Activated CD4-positive, alpha-beta T cell treated with anti-CD3 and anti-CD28 coated beads, Interleukin-2, amount 10 ng/mL, durations not matched to agents 24 days and 14 days (primary cell): Measurements from ENCODE around the gene MYOM3. TPM values are rescaled to one million over a fixed set of nuclear protein-coding genes. Genes with fewer than 3 reads are reported as not detected.

ENCODE experiments used
- DNase-seq: peaks from one replicate; pipeline ENCODE4 v3.0.0; 2022
- H3K27ac Mint-ChIP-seq: one replicate; pipeline ENCODE4 v1.8.0; 2022; ENCODE audit warnings: mild to moderate bottlenecking, mixed read lengths
- H3K27me3 Mint-ChIP-seq: one replicate; pipeline ENCODE4 v1.8.0; 2022; ENCODE audit warnings: mixed read lengths
- H3K36me3 Mint-ChIP-seq: one replicate; pipeline ENCODE4 v1.8.0; 2022; ENCODE audit warnings: low read depth, mild to moderate bottlenecking, mixed read lengths
- H3K4me1 Mint-ChIP-seq: one replicate; pipeline ENCODE4 v1.8.0; 2021; ENCODE audit warnings: mixed read lengths
- H3K4me3 Mint-ChIP-seq: one replicate; pipeline ENCODE4 v1.8.0; 2022; ENCODE audit warnings: mild to moderate bottlenecking, moderate library complexity, mixed read lengths
- H3K9me3 Mint-ChIP-seq: one replicate; pipeline ENCODE4 v1.8.0; 2021; ENCODE audit warnings: mixed read lengths
- intact Hi-C: fragments of 100-400 bp; cut with micrococcal nuclease; formaldehyde crosslinking; loops from one replicate; pipeline ENCODE4 v1.15.1; 2023
- total RNA-seq: library from RNA; stranded (reverse); gene quantifications from 2 replicates; pipeline ENCODE4 v1.2.3, GENCODE V29; 2022

The MYOM3 gene
- total RNA-seq, 1 donor from 2014 or later = not detected

DNA sequence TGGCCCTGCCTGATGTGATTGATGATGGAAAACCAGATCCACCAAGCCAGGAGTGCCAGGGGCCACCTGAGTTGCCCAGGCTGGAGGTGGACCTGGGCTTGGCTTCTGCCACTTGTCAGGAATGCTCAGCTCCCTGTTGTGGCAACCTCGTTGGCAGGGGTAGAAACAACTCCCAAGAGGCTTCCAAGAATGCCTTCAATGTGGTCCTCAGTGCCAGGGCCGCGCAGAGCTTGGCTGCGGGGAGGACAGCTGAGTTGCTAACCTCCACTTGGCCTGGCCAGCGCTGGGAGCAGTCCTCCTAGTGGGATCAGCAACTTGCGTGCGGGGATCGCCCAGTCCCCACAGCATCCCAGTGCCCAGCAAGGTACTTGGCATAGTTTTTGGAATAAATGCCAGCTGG lies 9.0 kb downstream of the MYOM3 start:
- H3K36me3 Mint-ChIP-seq = no peaks in the 10 kb centered on the region
- intact Hi-C loops = no loop called here
- no peaks in the 10 kb centered on the region for H3K9me3 Mint-ChIP-seq

GRCh38 chr1:24101796-24102586 lies 9.9 kb downstream of the MYOM3 start:
- H3K36me3 Mint-ChIP-seq = no peaks in the 10 kb centered on the region
- no peaks in the 10 kb centered on the region for H3K9me3 Mint-ChIP-seq
- H3K27ac Mint-ChIP-seq = no peak overlapping the region
- DNase-seq = no peak
- no peaks in the 10 kb centered on the region for H3K4me1 Mint-ChIP-seq
- intact Hi-C loops = no loop called here
- H3K4me3 Mint-ChIP-seq = no peak overlapping the region
- peaks cover 3% of the 10 kb centered on the region for H3K27me3 Mint-ChIP-seq

More for the DNA sequence above, 9.0 kb downstream of the MYOM3 start:
- H3K27me3 Mint-ChIP-seq = peaks cover 3% of the 10 kb centered on the region
- no peak overlapping the region for H3K4me3 Mint-ChIP-seq
- H3K4me1 Mint-ChIP-seq = no peaks in the 10 kb centered on the region
- H3K27ac Mint-ChIP-seq = no peak overlapping the region
- no peak for DNase-seq

GRCh38 chr1:24100945-24101737 lies 10.8 kb downstream of the MYOM3 start:
- no peak for DNase-seq
- Mint-ChIP-seq H3K27me3 (peaks cover 3% of the 10 kb centered on the region), H3K9me3 (no peaks in the 10 kb centered on the region), H3K27ac (no peak overlapping the region), H3K4me1 (no peaks in the 10 kb centered on the region), H3K36me3 (no peaks in the 10 kb centered on the region), H3K4me3 (no peak overlapping the region)
- intact Hi-C loops = no loop called here

DNA sequence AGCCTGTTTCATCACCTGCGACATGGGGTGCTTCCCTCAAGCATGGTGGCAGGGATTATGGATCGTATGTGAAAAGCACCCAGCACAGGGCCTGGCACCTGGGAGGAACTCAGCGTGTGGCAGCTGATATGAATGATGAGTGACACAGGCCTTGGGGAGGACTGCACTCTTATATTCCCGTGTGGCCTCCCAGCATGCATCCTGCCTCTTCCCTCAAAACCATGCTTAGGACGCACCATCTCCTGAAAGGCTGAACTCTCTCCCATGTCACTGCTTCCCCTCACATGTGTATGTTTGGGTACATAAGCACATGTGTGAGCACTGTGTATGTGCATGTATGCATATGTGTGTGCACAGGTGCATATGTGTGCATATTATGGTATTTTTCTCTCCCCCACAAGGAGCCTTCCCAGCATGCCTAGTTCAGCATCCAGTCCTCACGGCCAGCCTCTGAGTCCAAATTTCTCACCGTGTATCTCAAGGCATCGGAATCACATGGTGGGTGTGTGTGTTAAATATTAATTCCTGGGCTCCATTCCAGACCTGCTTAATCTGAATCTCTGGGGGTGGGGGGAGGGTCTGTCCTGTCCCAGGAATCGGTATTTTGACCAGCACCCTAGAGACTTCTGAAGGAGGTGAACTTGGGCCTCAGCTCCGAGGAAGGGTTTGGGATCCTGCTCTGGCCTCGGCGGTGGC lies 12.8 kb downstream of the MYOM3 start:
- Mint-ChIP-seq H3K27ac (no peak overlapping the region), H3K9me3 (no peaks in the 10 kb centered on the region), H3K4me3 (no peak overlapping the region), H3K4me1 (no peaks in the 10 kb centered on the region), H3K27me3 (peaks cover 3% of the 10 kb centered on the region), H3K36me3 (no peaks in the 10 kb centered on the region)
- no peak for DNase-seq
- intact Hi-C loops = no loop called here

GRCh38 chr1:24098102-24098501 lies 13.8 kb downstream of the MYOM3 start:
- intact Hi-C loops = no loop called here
- no peak for DNase-seq
- Mint-ChIP-seq H3K36me3 (no peaks in the 10 kb centered on the region), H3K4me1 (no peaks in the 10 kb centered on the region), H3K27ac (no peak overlapping the region), H3K4me3 (no peak overlapping the region), H3K27me3 (no peaks in the 10 kb centered on the region), H3K9me3 (no peaks in the 10 kb centered on the region)

DNA sequence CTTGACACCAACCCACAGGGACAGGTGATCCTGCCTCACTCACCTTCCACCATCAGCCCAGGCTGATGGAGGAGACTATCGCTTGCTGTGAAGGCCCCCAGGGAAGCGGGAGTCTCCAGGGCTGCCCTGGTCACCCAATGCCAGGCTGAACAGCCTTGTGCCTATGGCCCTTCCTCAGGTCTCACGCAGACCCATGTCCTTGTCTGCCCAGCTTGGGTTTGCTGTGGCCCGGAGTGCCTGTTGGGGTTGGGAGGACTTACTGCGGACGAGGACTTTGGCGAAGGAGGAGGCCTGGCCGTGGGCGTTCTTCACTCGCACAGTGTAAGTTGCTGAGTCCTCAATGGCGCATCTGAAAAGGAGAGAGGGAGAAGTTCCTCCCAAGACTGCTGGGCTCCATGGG lies 14.3 kb downstream of the MYOM3 start:
- no peaks in the 10 kb centered on the region for H3K4me1 Mint-ChIP-seq
- H3K4me3 Mint-ChIP-seq = no peak overlapping the region
- DNase-seq = no peak
- no peaks in the 10 kb centered on the region for H3K27me3 Mint-ChIP-seq
- intact Hi-C loops = no loop called here
- H3K27ac Mint-ChIP-seq = no peak overlapping the region
- H3K9me3 Mint-ChIP-seq = no peaks in the 10 kb centered on the region
- H3K36me3 Mint-ChIP-seq = no peaks in the 10 kb centered on the region

GRCh38 chr1:24096739-24097103 lies 15.2 kb downstream of the MYOM3 start:
- intact Hi-C loops = no loop called here
- Mint-ChIP-seq H3K36me3 (no peaks in the 10 kb centered on the region), H3K27me3 (no peaks in the 10 kb centered on the region), H3K27ac (no peak overlapping the region), H3K4me3 (no peak overlapping the region), H3K4me1 (no peaks in the 10 kb centered on the region), H3K9me3 (no peaks in the 10 kb centered on the region)
- no peak for DNase-seq

DNA sequence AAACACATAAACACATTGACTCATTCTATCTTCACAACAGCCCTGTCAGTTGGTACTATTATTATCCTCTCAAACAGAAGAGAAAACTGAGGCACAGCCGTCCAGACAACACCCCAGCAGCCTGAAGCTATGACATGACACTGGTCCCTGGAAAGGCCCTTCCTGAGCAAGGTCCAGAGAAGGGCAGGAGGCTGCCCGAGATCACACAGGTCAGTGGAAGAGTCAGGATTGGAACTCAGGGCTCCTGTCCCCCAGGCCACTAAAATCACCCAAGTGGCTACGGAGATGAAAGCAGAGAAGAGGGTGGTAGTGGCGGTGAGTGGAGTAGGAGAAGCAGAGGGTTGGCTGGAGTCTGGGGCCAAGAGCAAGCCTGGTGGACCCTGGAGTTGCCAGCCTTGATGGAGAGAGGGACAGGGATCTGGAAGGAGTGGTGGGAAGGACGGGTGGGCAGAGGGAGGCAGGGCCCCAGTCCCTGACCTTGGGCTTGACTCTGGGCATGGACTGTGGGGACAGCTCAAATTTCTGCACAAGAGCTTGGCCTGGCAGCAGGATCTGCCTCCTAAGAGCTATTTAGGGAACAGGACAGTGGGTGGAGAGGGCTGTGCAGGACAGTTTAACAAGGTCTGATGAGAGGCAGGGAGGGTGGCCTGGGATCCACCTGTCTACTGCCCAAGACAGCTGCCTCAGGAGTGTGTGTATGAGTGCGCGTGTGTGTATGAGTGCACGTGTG lies 15.8 kb downstream of the MYOM3 start:
- Mint-ChIP-seq H3K4me3 (no peak overlapping the region), H3K36me3 (no peaks in the 10 kb centered on the region), H3K27me3 (no peaks in the 10 kb centered on the region), H3K4me1 (no peaks in the 10 kb centered on the region), H3K27ac (no peak overlapping the region), H3K9me3 (no peaks in the 10 kb centered on the region)
- no peak for DNase-seq
- intact Hi-C loops = no loop called here

GRCh38 chr1:24095140-24095859 lies 16.6 kb downstream of the MYOM3 start:
- H3K4me3 Mint-ChIP-seq = no peak overlapping the region
- no peak overlapping the region for H3K27ac Mint-ChIP-seq
- H3K27me3 Mint-ChIP-seq = no peaks in the 10 kb centered on the region
- H3K36me3 Mint-ChIP-seq = no peaks in the 10 kb centered on the region
- no peaks in the 10 kb centered on the region for H3K4me1 Mint-ChIP-seq
- DNase-seq = no peak
- H3K9me3 Mint-ChIP-seq = no peaks in the 10 kb centered on the region
- intact Hi-C loops = no loop called here

GRCh38 chr1:24094554-24094953 lies 17.4 kb downstream of the MYOM3 start:
- no peaks in the 10 kb centered on the region for H3K27me3 Mint-ChIP-seq
- no peak for DNase-seq
- no peaks in the 10 kb centered on the region for H3K36me3 Mint-ChIP-seq
- intact Hi-C loops = no loop called here
- no peak overlapping the region for H3K27ac Mint-ChIP-seq
- no peak overlapping the region for H3K4me3 Mint-ChIP-seq
- H3K9me3 Mint-ChIP-seq = no peaks in the 10 kb centered on the region
- no peaks in the 10 kb centered on the region for H3K4me1 Mint-ChIP-seq

- Mint-ChIP-seq H3K36me3 (no peaks in the 10 kb centered on the region), H3K4me1 (no peaks in the 10 kb centered on the region), H3K27me3 (no peaks in the 10 kb centered on the region), H3K4me3 (no peak overlapping the region), H3K9me3 (no peaks in the 10 kb centered on the region), H3K27ac (no peak overlapping the region)
- no peak for DNase-seq
- intact Hi-C loops = no loop called here
These were observed 18.2 kb downstream of the MYOM3 start for GRCh38 chr1:24093732-24094131.

DNA sequence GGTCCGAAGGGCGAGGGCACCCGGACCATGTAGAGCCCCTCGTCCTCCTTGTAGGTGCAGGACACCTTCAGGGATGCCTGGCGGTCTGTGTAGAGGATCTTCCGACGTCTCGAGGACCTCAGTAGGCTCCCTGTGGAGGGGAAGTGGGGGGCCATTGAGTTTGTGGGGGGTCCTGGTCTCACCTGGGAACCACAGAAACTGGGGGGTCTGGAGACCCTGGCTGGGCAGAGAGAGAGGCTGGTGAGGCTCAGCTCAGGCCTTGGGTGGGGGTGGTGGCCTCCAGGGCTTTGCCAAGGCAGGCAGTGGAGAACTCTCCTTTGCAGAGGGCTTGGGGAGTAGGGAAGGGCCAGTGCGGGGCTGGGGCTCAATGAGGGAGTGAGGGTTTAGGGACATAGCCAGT lies 19.0 kb downstream of the MYOM3 start:
- H3K36me3 Mint-ChIP-seq = no peaks in the 10 kb centered on the region
- no peak for DNase-seq
- intact Hi-C loops = no loop called here
- H3K4me1 Mint-ChIP-seq = no peaks in the 10 kb centered on the region
- H3K27ac Mint-ChIP-seq = no peak overlapping the region
- H3K27me3 Mint-ChIP-seq = no peaks in the 10 kb centered on the region
- no peaks in the 10 kb centered on the region for H3K9me3 Mint-ChIP-seq
- H3K4me3 Mint-ChIP-seq = no peak overlapping the region

- DNase-seq = no peak
- intact Hi-C loops = no loop called here
- no peaks in the 10 kb centered on the region for H3K9me3 Mint-ChIP-seq
- no peak overlapping the region for H3K4me3 Mint-ChIP-seq
- H3K27ac Mint-ChIP-seq = no peak overlapping the region
- H3K36me3 Mint-ChIP-seq = no peaks in the 10 kb centered on the region
- H3K4me1 Mint-ChIP-seq = no peaks in the 10 kb centered on the region
- H3K27me3 Mint-ChIP-seq = no peaks in the 10 kb centered on the region
These were observed 19.9 kb downstream of the MYOM3 start for GRCh38 chr1:24091971-24092482.
